ENCODE results near the gene IL24.

DNA sequence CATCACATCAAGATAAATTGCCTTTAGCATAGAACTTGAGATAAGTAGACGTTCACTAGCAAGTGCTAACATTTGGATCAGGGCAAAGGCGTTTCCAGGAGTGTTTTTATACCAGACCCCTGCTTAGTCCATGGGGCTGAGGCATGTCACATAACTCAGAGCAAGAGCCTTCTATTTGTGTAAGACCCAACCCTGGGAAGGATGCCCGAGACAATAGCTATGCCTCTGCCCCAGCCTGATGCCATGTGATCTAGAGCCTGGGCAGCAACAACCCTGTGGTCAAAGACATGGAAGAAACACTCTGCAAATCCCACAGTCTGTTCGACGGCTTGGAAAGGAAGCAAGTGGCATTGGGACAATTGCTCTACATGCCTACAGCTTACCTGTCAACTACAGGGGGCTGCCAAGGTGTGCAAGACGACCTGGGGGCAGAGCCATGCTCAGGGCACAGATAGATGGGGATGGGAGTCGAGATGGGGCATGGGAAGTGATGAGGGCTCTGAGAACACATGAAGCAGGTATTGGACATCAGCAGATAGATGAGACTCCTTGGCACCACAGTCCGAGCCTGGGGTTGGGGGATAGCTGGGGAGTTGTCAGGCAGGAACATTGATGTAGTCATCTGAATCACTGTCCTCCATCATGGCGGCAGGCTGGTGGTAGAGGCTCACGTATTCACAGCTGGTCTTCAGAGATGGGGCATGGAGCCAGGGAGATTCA lies 7.3 kb downstream of the IL24 start:
- TF ChIP-seq, protein P1, sequence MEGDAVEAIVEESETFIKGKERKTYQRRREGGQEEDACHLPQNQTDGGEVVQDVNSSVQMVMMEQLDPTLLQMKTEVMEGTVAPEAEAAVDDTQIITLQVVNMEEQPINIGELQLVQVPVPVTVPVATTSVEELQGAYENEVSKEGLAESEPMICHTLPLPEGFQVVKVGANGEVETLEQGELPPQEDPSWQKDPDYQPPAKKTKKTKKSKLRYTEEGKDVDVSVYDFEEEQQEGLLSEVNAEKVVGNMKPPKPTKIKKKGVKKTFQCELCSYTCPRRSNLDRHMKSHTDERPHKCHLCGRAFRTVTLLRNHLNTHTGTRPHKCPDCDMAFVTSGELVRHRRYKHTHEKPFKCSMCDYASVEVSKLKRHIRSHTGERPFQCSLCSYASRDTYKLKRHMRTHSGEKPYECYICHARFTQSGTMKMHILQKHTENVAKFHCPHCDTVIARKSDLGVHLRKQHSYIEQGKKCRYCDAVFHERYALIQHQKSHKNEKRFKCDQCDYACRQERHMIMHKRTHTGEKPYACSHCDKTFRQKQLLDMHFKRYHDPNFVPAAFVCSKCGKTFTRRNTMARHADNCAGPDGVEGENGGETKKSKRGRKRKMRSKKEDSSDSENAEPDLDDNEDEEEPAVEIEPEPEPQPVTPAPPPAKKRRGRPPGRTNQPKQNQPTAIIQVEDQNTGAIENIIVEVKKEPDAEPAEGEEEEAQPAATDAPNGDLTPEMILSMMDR (IDR thresholded peaks at IDR 0.05; ENCODE audit: low read depth, low read length): no peak
- no peak for TF ChIP-seq EZH2phosphoT487 (IDR thresholded peaks at IDR 0.05; ENCODE audit: low read depth)
